NCI-H2029 (cell line): ENCODE measurements around the gene PROM1.

ENCODE experiments used
- DNase-seq: peaks from one replicate; lab custom pipeline; 2025; lab: John Stamatoyannopoulos, UW

The PROM1 gene

DNA sequence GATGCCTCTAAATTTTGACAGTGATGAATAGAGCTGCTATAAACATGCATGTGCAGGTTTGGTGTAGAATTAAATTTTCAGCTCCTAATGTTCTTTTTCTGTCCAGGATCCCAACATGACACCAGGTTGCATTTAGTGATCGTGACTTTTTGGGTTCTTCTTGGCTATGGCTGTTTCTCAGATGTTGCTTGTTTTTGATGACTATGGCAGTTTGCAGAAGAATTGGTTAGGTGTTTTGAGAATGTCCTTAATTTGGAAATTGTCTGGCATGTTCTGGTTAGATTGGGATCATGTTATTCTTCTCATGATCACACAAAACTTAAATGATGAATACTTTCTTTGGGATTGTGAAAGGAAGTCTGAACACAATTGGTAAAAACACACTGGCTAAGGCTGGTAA, 141.5 kb downstream of the PROM1 start:
- DNase-seq, result no peak

GRCh38 chr4:15938640-15939039, 145.2 kb downstream of the PROM1 start, which contains the start of gene FGFBP1:
TSS of gene FGFBP1 (minus strand) at chr4:15938740. CDS start at chr4:15936632, 2,108 bp downstream.
- no peak for DNase-seq

DNA sequence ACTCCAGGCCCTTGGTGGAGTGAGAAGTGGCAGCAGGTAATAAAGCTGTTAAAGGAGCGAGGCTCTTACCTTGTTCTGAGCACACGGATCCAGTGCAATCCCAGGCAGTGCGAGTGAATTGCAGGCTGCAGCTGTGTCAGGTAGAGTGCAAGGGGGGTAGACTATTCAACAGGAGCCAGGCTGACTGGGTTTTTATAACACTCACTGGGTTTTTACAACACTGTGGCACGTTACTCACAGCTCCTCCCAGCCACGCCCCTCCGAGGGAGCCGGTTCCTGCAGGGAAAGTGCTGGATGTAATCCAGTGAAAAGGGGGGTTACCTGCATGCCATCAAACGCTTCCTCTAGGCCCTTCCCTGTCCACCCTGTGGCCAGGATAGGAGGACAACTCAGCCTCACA, 145.6 kb downstream of the PROM1 start:
- no peak for DNase-seq

- peak; percentile 41 for DNase-seq
These were observed 147.3 kb downstream of the PROM1 start for GRCh38 chr4:15936495-15936894.

- DNase-seq, result no peak
These were observed 148.1 kb downstream of the PROM1 start for GRCh38 chr4:15935504-15936402.

- no peak for DNase-seq
These were observed 149.6 kb downstream of the PROM1 start for GRCh38 chr4:15934259-15934658.

- DNase-seq, result no peak
These were observed 152.2 kb downstream of the PROM1 start for GRCh38 chr4:15931451-15932210.

- DNase-seq, result no peak
These were observed 153.5 kb downstream of the PROM1 start for GRCh38 chr4:15930314-15930713.

DNA sequence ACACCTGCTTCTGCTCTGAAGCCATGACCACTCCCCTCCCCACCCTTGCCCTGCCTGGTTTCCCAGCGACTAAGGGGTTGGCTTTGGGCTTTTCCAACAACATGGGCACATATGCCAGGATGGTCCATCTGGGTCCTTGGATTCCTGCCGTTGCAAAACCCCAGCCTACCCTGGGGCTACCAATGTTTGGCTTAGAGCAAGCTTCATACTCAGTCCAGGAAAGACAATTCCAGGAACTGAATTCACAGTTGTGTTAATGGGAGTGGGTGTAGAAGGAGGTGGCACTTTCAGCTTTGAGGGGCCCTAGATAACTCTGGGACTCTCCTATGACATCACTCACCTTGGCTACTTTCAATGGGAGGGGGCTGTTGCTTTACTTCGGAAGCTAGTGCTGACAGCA, 154.3 kb downstream of the PROM1 start:
- DNase-seq, result no peak

DNA sequence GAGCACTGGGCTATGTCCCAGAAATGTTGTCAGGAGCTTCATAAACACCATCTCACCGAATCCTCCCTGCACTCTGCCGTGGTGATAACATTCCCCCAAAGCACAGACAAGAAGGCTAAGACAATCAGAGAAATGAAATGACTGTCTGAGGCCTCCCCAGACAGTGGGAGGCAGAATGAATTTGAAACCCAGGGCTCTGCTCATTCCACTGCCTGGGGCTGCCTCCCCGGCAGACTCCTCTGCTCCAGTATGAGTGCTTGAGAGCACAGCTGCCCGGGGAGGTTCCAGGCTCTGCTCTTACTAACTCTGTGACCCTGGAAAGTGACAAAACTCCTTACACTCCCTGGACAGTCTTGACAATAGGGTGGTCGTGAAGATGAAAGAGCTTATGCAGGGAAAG, 154.9 kb downstream of the PROM1 start:
- DNase-seq, result no peak

- no peak for DNase-seq
These were observed 157.3 kb downstream of the PROM1 start for GRCh38 chr4:15926486-15926885.

GRCh38 chr4:15925830-15926229, 158.0 kb downstream of the PROM1 start:
- no peak for DNase-seq

GRCh38 chr4:15921592-15921932, 162.3 kb downstream of the PROM1 start:
- DNase-seq, result no peak

DNA sequence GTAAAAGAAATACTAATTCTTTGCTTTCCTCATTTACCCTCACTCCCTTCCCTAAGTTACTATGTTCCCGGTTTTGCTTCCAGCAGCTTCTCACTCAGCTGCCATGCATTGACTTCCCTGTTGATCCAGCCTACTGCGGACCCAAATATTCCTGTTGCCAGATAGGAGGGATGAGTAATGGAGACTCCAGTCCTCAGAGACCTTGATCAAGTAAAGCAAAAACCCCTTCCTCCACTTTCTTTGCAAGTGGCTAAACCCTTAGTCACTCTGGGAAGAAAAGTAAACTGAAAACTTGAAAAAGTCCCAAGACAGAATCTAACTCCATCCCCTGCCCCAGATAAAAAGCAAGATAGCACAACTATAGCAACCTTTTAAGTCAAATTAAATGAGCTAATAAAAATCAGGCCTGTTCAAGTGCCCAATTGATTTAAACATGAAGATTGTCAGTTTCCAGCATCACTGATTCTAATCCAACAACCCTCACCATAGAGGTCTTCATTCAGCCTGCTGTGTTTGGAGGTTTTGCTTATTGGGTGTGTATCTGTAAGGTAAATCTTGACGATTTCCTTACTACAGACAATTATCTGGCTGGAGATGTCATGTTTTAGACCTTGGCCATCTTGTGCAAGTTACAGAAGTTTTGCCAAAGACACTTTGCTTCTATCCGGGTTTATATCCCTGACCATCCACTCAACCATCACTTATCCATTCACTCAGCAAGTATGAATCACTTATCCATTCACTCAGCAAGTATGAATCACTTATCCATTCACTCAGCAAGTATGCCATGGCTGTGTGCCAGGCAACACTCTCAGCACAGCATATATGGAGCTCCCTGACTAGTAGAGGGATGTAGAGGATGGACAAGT, 162.9 kb downstream of the PROM1 start:
- DNase-seq, result peak; percentile 28

- DNase-seq, result no peak
These were observed 165.2 kb downstream of the PROM1 start for GRCh38 chr4:15918484-15919129.
